Measurements from ENCODE around the gene MT3.
A peak's percentile ranks its signal among the peaks of the same experiment; 100 is the strongest.

MT3 gene

DNA sequence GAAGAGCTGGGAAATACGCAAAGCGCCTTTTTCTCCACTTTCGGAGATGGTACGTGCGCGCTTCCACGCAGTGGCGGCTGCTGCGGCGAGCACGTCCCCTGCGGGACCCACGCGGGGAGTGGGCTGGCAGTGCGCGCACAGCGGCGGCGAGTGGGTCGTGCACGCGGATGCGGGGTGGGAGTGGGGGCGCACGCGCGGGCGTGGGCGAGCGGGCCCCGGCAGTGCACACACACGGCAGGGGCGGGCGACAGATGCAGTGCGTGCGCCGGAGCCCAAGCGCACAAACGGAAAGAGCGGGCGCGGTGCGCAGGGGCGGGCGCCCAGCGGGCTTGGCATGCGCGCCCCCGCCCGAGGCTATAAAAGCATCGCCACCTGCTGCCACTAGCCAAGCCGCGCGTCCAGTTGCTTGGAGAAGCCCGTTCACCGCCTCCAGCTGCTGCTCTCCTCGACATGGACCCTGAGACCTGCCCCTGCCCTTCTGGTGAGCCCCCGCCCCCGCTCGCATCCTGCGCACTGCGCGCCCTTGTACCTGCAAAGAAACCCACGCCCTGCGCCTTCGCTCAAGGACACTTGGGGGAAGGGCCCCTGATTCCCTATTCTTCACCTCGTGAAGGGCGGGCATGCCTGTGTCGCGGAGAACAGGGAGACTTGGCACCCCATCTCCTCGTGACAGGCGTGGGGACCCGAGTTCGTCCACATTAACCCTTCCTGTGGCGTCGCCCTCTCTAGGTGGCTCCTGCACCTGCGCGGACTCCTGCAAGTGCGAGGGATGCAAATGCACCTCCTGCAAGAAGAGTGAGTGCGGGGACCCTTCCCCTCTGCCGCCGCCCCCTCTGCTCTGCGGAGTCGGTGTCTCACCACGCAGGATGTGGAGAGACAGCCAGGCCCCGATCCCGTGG lies at the start of gene MT3:
MT3 (plus strand) TSS at position 388 of the 899 bp plus-strand sequence; CDS start at position 451, 63 bp downstream.
- peak in 1 of 2 donors; percentile 6 for DNase-seq

- DNase-seq = no peak
Measured at GRCh38 chr16:56539656-56540055, 49.7 kb upstream of the MT3 start.

DNA sequence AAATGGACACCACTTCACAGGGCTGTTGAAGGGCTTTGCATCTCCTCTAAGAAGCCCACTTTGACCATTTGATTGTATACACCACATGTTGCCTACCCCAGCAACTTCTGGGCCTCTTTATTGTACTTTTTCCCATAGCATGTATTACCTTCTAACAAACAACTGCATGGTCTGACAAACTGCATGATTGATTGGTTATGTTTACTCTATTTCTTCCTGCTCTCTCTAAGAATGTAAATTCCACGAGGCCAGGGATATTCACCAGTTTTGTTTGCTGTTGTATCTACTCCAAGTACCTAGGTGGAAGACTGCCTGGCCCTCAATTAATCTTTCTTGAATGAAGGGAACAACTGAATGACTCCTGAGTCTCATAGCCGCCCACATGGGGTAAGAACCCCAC lies 47.3 kb upstream of the MT3 start:
- DNase-seq = no peak

DNA sequence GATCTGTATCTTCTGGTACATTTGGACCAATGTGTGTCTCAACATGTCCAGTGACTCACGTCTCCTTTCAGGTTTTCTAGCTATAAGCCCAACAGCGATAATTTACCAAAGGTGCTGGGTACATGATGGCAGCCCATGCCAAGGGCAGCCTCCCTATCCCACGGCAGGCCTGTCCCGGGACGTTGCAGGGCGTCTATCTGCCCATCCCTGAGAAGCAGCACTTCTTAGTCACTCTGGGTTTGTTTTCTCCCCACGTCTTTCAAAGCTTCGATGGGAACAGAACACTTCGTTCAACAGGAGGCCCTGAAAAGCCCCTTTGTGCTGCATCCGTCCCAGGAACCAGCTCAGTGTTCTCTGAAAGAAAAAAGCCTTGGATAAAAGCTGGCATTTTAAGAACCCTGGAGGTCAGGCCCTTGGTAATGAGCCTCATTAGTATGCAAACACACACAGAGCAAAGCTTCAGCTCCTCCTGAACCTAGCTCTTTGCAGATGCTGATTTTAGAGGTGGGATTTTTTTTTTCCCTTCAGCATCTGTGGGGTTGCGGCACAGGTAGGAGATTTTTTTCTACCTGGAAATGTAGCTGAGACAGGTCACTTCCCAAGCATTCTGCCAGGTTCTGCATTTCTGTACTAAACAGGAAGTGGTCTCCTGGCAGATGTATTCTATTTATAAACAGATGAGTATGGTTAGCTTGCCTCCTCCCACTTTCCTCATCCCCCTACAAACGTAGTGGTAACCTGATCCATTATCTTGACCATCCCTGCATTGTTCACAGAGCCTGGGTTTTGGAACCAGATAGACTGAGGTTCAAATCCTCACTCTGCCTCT lies 42.0 kb upstream of the MT3 start:
- no peak for DNase-seq

DNA sequence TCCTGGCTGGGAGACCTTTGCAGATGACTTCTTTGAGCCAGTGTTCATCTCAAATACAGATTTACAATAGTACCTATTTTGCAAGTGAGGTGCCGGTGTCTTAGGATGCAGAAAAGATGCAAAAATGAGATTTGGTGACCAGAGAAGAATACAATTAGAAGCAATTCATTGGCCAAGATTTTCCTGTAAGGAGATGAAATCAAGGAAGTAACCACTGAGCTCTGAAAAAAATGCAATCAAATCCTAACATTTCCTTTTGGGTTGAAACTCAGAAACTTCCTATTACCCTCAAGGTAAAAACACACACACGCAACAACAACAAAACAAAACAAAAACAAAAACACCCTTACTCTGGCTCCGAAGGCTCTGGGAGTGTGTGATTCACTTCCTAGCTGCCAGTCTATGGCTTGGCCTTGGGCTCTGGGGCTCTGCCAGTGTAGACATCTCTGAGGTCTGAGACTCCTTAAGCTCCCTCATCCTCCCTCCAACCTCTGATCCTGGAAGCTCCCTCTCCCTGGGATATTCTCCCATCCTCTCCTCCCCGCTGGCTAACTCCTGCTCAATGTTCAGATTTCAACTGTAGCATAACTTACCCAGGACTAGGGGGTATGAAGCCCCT lies 41.3 kb upstream of the MT3 start:
- DNase-seq = no peak

- DNase-seq = no peak
Measured at GRCh38 chr16:56549161-56549560, 40.2 kb upstream of the MT3 start.

GRCh38 chr16:56549744-56550385 lies 39.5 kb upstream of the MT3 start:
- no peak for DNase-seq

DNA sequence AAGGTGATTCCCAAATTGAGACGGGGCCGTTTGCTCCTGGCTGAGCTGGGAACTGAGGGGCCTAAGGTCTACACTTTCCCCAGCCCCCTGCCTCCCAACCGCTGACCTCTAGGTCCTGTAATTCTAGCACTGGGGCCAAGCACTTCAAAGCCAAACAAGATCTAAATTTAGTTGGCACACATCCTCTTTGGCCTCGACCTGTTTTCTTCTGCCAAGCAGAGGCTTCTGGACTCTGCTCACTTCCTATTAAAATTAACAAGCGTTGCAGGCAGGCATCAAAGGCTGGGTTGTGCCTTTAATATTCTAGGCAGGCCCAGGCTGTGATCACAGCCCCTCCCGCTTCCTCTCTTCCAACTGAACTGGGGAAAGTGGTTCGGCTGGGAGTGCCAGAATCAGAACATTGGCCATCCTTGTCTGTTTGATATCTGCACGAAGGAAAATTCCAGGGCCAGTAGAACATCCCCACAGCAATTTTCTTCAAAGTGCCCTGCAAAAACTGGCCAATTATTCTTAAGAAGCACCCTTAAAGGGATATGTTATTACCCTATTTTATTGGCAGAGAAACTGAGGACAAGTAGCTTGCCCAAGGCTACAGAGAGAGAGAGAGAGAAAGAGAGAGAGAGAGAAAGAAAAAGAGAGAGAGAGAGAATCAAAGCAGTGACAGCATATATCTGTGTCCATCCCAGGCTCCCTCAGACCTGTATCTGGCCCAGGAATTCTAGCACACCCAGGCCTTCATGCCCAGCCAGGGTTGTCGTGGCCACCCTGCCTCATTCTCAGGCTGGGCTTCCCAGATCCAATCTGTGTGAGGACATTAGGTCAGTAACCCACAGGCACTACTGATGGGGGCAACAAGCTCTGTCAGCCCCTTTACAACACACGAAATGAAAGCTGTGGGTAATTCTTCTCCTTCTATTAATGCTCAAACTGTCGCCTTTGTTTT lies 37.3 kb upstream of the MT3 start:
- DNase-seq = no peak

DNA sequence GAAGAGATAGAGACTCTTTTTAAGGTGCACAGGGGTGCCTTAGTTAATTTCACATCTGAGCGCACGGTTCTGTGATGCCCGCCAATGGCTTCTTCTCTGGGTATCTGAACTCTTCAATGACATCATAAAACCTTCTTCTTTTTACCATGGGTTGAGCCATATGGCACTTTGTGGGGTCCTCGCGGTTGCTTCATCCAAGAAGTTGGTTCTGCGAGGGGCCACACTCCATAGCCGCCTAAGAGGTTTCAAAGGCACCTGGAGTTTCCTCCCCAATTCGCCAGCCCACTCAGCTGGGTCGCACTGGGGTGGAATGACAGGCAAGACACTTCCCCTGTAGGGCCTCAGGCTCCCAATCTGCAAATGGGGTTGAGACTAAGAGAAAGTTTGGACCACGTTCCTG lies 34.9 kb upstream of the MT3 start:
- no peak for DNase-seq

GRCh38 chr16:56558024-56558747 lies 31.1 kb upstream of the MT3 start:
- DNase-seq = no peak

- no peak for DNase-seq
Measured at GRCh38 chr16:56559109-56559508, 30.2 kb upstream of the MT3 start.

DNA sequence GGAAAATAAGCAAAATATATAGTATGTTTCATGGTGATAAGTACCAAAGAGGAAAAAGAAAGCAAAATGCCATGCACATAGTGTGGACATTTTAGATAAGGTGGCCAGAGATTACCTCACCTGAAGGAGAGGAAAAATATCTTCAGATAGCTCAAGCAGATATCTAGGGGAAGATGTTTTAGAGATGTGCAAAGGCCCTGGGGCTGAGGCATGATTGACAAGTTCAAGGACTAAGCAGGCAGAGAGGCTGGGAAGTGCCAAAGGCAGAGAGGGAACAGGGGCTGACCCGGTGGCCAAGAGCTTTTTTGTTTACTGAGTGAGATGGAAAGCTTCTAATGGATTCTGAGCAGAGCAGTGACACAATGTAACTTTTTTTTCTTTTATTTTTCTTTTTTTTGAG lies 28.9 kb upstream of the MT3 start:
- no peak for DNase-seq

DNA sequence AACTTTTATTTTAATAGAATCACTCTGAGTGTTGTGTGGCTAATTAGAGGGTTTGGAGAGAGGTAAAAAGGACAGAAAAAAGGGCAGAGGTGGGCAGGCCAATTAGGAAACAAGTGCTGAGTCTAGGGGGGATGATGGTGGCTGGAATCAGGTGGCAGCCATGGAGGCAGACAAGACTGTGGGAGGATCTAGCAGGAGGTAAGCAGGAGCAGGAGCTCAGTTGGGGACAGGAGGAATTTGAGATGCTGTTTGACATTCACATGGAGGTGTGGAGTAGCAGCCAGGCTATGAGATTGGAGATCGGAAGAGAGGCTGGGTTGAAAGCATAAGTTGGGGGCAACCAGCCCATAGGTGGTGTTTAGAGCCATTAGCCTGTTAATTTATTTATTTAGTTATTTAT lies 28.2 kb upstream of the MT3 start:
- DNase-seq = no peak

- no peak for DNase-seq
Measured at GRCh38 chr16:56564793-56565477, 24.4 kb upstream of the MT3 start, which contains the start of gene MT4. MT4 (plus strand) TSS chr16:56565073; CDS start chr16:56565129, 56 bp downstream.

- DNase-seq = no peak
Measured at GRCh38 chr16:56569971-56570370, 19.4 kb upstream of the MT3 start.

DNA sequence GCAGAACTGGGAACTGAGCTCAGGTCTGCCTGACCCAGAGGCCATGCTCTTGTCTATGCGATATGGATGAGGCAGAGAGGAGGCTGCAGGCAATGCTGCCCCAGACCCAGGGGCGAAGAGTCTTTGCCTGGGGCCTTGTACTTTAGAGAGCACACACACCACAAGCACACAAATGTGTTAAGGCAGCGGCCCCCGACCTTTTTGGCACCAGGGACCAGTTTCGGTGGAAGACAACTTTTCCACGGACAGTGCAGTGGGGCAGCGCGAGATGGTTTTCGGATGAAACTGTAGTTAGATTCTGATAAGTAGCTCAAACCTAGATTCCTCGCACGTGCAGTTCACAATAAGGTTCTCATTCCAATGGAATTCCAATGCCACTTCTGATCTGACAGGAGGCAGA lies 17.8 kb upstream of the MT3 start:
- DNase-seq = no peak

- DNase-seq = no peak
Measured at GRCh38 chr16:56574625-56575024, 14.7 kb upstream of the MT3 start.

GRCh38 chr16:56576585-56577299 lies 12.6 kb upstream of the MT3 start:
- DNase-seq = peak; percentile 85 to 87

- no peak for DNase-seq
Measured at GRCh38 chr16:56577300-56577625, 12.1 kb upstream of the MT3 start.
